Osteoblast (primary cell): Measurements from ENCODE around the gene ANKRD34B. TPM values are rescaled to one million over a fixed set of nuclear protein-coding genes. Genes with fewer than 3 reads are reported as not detected.

Experiments used
- DNase-seq: peaks from one replicate; pipeline ENCODE4 v3.0.0; 2011; ENCODE audit warnings: low spot score, mixed read lengths; ENCODE audit not compliant: insufficient read length; ENCODE audit errors: missing footprints
- H2AFZ ChIP-seq: 2 replicates; pipeline ENCODE4 v1.6.0; 2011; ENCODE audit warnings: mild to moderate bottlenecking, low read length
- H3K27ac ChIP-seq: 2 replicates; pipeline ENCODE4 v1.5.1; 2011; ENCODE audit warnings: mild to moderate bottlenecking, low read depth, low read length, moderate library complexity
- H3K27me3 ChIP-seq: 2 replicates; pipeline ENCODE4 v1.6.0; 2012; ENCODE audit warnings: mild to moderate bottlenecking, control low read depth, inconsistent platforms, low read length, moderate library complexity; ENCODE audit not compliant: insufficient read depth
- H3K36me3 ChIP-seq: 2 replicates; pipeline ENCODE4 v1.5.1; 2011; ENCODE audit warnings: mild to moderate bottlenecking, low read length, control low read depth, moderate library complexity; ENCODE audit not compliant: insufficient read depth
- H3K4me1 ChIP-seq: 2 replicates; pipeline ENCODE4 v1.5.1; 2011; ENCODE audit warnings: mild to moderate bottlenecking, low read length, control low read depth, moderate library complexity; ENCODE audit not compliant: insufficient read depth
- H3K4me2 ChIP-seq: 2 replicates; pipeline ENCODE4 v1.6.0; 2011; ENCODE audit warnings: mild to moderate bottlenecking, low read length; ENCODE audit not compliant: insufficient read depth
- H3K4me3 ChIP-seq: fragments of 200-600 bp; sonication (generic); 3 replicates; pipeline ENCODE4 v1.5.1; 2012; ENCODE audit warnings: mild to moderate bottlenecking, low read length, inconsistent platforms; ENCODE audit not compliant: insufficient read depth
- H3K79me2 ChIP-seq: 2 replicates; pipeline ENCODE4 v1.6.0; 2012; ENCODE audit warnings: mild to moderate bottlenecking, low read length, control low read depth, inconsistent platforms; ENCODE audit not compliant: insufficient read depth
- H3K9me3 ChIP-seq: 2 replicates; pipeline ENCODE4 v1.5.1; 2011; ENCODE audit warnings: low read depth, low read length, control low read depth
- H4K20me1 ChIP-seq: 2 replicates; pipeline ENCODE4 v1.6.0; 2012; ENCODE audit warnings: mild to moderate bottlenecking, low read length, control low read depth; ENCODE audit not compliant: insufficient read depth
- total RNA-seq: library from RNA; depleted of rRNA; stranded (reverse); fragments of >200 nt; gene quantifications from 2 replicates; pipeline ENCODE4 v1.2.3, GENCODE V29; 2012
- TF ChIP-seq, protein P1 (sequence below): IDR thresholded peaks from 2 replicates; pipeline ENCODE4 v1.5.1; 2011; ENCODE audit warnings: mild to moderate bottlenecking, low read depth, low read length, moderate library complexity; ENCODE audit errors: extremely low read depth

Gene ANKRD34B
- total RNA-seq, 1 donor = not detected

DNA sequence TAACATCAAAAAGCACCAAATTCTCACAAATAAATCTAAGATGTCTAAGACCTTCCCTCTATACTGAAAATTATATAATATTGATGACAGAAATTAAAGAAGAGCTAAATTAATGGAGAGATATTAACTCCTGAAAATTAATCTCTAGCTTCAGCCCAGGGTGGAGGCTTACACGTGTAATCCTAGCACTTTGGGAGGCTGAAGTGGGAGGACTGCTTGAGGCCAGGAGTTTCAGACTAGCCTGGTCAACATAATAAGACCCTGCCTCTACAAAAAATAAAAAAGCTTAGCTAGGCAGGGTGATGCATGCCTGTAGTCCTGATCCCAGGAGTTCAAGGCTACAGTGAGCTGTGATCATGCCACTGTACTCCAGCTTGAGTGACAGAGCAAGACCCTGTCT is 39.6 kb upstream of the ANKRD34B start:
- H3K27me3 ChIP-seq = no peaks in the 10 kb centered on the region
- no peaks in the 10 kb centered on the region for H3K4me1 ChIP-seq
- no peak overlapping the region for H3K4me3 ChIP-seq
- no peaks in the 10 kb centered on the region for H3K36me3 ChIP-seq
- H2AFZ ChIP-seq = no peak overlapping the region
- TF ChIP-seq, protein P1, sequence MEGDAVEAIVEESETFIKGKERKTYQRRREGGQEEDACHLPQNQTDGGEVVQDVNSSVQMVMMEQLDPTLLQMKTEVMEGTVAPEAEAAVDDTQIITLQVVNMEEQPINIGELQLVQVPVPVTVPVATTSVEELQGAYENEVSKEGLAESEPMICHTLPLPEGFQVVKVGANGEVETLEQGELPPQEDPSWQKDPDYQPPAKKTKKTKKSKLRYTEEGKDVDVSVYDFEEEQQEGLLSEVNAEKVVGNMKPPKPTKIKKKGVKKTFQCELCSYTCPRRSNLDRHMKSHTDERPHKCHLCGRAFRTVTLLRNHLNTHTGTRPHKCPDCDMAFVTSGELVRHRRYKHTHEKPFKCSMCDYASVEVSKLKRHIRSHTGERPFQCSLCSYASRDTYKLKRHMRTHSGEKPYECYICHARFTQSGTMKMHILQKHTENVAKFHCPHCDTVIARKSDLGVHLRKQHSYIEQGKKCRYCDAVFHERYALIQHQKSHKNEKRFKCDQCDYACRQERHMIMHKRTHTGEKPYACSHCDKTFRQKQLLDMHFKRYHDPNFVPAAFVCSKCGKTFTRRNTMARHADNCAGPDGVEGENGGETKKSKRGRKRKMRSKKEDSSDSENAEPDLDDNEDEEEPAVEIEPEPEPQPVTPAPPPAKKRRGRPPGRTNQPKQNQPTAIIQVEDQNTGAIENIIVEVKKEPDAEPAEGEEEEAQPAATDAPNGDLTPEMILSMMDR = no peak
- no peaks in the 10 kb centered on the region for H3K9me3 ChIP-seq
- H3K4me2 ChIP-seq = no peak overlapping the region
- DNase-seq = no peak
- no peaks in the 10 kb centered on the region for H3K79me2 ChIP-seq
- no peak overlapping the region for H3K27ac ChIP-seq
- no peaks in the 10 kb centered on the region for H4K20me1 ChIP-seq

DNA sequence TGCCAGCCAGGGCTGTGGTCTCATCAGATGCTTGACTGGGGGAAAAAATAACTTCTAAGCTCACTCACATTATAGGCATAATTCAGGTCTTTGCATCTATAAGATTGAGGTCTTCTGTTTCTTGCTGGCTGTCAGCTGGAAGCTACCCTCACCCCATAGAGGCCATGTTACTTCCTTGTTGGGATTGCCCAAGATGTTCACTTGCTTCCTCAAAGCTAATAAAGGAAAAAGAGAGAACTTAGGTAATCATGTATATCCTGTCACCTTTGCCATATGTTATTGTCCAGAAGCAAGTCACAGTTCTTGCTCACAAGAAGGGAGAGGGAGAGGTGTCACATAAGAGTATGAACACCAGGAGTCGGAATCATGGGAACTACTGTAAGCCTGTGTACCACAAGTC is 38.7 kb upstream of the ANKRD34B start:
- no peak overlapping the region for H3K4me2 ChIP-seq
- no peak overlapping the region for H3K27ac ChIP-seq
- H3K79me2 ChIP-seq = no peaks in the 10 kb centered on the region
- no peak overlapping the region for H3K4me3 ChIP-seq
- no peak for DNase-seq
- H4K20me1 ChIP-seq = no peaks in the 10 kb centered on the region
- no peak overlapping the region for H2AFZ ChIP-seq
- H3K9me3 ChIP-seq = no peaks in the 10 kb centered on the region
- TF ChIP-seq, protein P1 = no peak
- no peaks in the 10 kb centered on the region for H3K27me3 ChIP-seq
- no peaks in the 10 kb centered on the region for H3K36me3 ChIP-seq
- H3K4me1 ChIP-seq = no peaks in the 10 kb centered on the region

DNA sequence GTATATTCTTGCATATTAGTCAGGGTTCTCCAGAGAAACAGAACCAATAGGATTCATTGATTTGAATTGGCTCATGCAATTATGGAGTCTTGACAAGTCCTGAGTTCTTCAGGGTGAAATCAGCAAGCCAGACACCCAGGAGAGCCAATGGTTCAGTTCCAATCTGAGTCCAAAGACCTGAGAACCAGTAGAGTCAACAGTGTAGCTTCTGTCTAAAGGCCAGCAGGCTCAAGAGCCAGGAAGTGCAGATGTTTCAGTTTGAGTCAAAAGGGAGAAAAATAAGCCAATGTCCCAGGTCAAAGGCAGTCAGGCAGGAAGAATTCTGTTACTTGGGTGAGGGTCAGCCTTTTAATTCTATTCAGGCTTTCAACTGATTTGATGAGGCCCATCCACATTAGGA is 37.8 kb upstream of the ANKRD34B start:
- no peak overlapping the region for H3K4me2 ChIP-seq
- DNase-seq = no peak
- H3K4me3 ChIP-seq = no peak overlapping the region
- no peaks in the 10 kb centered on the region for H3K36me3 ChIP-seq
- no peaks in the 10 kb centered on the region for H3K27me3 ChIP-seq
- H3K4me1 ChIP-seq = no peaks in the 10 kb centered on the region
- H3K9me3 ChIP-seq = no peaks in the 10 kb centered on the region
- no peak overlapping the region for H2AFZ ChIP-seq
- H3K79me2 ChIP-seq = no peaks in the 10 kb centered on the region
- H3K27ac ChIP-seq = no peak overlapping the region
- no peaks in the 10 kb centered on the region for H4K20me1 ChIP-seq
- TF ChIP-seq, protein P1 = no peak

DNA sequence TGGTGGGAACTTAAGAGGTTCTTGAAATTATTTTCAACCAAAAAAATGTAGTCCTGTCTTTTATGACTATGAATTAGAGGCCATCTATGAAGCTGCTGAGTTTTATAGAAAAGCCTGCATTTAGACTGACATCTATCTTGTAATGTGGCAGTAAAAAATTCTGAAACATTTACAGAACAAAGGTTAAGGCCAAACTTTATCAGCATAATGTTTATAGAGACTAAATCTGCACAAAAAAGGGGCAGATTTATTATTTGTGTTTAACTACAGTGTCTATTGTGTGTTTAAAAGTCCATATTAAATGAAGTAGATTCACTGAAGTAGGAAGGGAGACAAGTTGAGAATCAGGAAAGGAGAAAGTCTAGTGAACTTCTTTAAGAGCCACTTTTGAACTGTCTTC is 37.3 kb upstream of the ANKRD34B start:
- no peak overlapping the region for H2AFZ ChIP-seq
- TF ChIP-seq, protein P1 = no peak
- H3K36me3 ChIP-seq = no peaks in the 10 kb centered on the region
- no peak overlapping the region for H3K27ac ChIP-seq
- H3K79me2 ChIP-seq = no peaks in the 10 kb centered on the region
- H3K9me3 ChIP-seq = no peaks in the 10 kb centered on the region
- no peaks in the 10 kb centered on the region for H4K20me1 ChIP-seq
- no peaks in the 10 kb centered on the region for H3K27me3 ChIP-seq
- no peak overlapping the region for H3K4me2 ChIP-seq
- no peak for DNase-seq
- H3K4me3 ChIP-seq = no peak overlapping the region
- no peaks in the 10 kb centered on the region for H3K4me1 ChIP-seq
